B cell (primary cell): ENCODE data around the gene TTC38. TPM values are rescaled to one million over a fixed set of nuclear protein-coding genes. Genes with fewer than 3 reads are reported as not detected.

Experiments used
- ATAC-seq: fragments of 200-7000 bp; cut with Tn5 transposase; one replicate; pipeline ENCODE4 v1.10.0; 2021; ENCODE audit warnings: low read depth, mild to moderate bottlenecking, moderate number of reproducible peaks, moderate library complexity
- CTCF ChIA-PET: fragments of 350-600 bp; sonication (Branson Sonifier 250); formaldehyde crosslinking; loops from one replicate; lab custom pipeline; 2021; ENCODE audit warnings: antibody characterized with exemption, inconsistent platforms; lab: Charles Lee
- POLR2A ChIA-PET: fragments of 350-600 bp; sonication (Branson Sonifier 250); formaldehyde crosslinking; loops from one replicate; lab custom pipeline; 2021; ENCODE audit warnings: antibody characterized with exemption; lab: Charles Lee
- DNase-seq: peaks from one replicate; pipeline ENCODE4 v3.0.0; 2013
- H2AFZ ChIP-seq: 2 replicates; pipeline ENCODE4 v1.6.1; 2012; ENCODE audit warnings: mild to moderate bottlenecking, low read depth, low read length; ENCODE audit not compliant: insufficient read depth, poor library complexity, severe bottlenecking
- H3K27ac ChIP-seq, 2 donors: 1 replicate in 1 of 2; 2 replicates in 1 of 2; pipeline ENCODE4 v1.5.1; 2012 to 2013; ENCODE audit warnings: low read length in 2 of 2, mild to moderate bottlenecking in 2 of 2, moderate library complexity in 1 of 2
- H3K27me3 ChIP-seq, 4 experiments: fragments of 200-600 bp in 1 of 4; sonication (generic) in 1 of 4; replicated peaks in 1 of 4; 1 replicate in 2 of 4; 2 replicates in 2 of 4; pipeline versions ENCODE4 v1.6.1 to v1.7.0; 2013 to 2016; ENCODE audit warnings: low read length in 3 of 4, mild to moderate bottlenecking in 2 of 4, mixed read lengths in 1 of 4, moderate library complexity in 1 of 4; ENCODE audit not compliant: insufficient read depth in 4 of 4, control insufficient read depth in 3 of 4; ENCODE audit errors: control extremely low read depth in 1 of 4
- H3K36me3 ChIP-seq, 2 experiments: replicated peaks in 1 of 2; 1 replicate in 1 of 2; 2 replicates in 1 of 2; pipeline versions ENCODE4 v1.6.1 to v1.7.1; 2013; ENCODE audit warnings: low read length in 1 of 2; ENCODE audit not compliant: insufficient read depth in 2 of 2, control insufficient read depth in 1 of 2; ENCODE audit errors: control extremely low read depth in 1 of 2, extremely low read depth in 1 of 2
- H3K4me1 ChIP-seq, 2 donors: fragments of 200-600 bp in 1 of 2; sonication (generic) in 1 of 2; 1 replicate in 1 of 2; 2 replicates in 1 of 2; pipeline versions ENCODE4 v1.5.1 to v1.6.1; 2013 to 2017; ENCODE audit warnings: low read length in 2 of 2; ENCODE audit not compliant: control insufficient read depth in 2 of 2, insufficient read depth in 2 of 2
- H3K4me2 ChIP-seq: replicated peaks from 2 replicates; pipeline ENCODE3; 2012; ENCODE audit warnings: mild to moderate bottlenecking, low read depth, low read length; ENCODE audit not compliant: poor library complexity, severe bottlenecking
- H3K4me3 ChIP-seq, 5 experiments: fragments of 200-600 bp in 1 of 5; sonication (generic) in 1 of 5; 1 replicate in 3 of 5; 2 replicates in 2 of 5; pipeline versions ENCODE4 v1.5.1 to v1.7.0; 2011 to 2016; ENCODE audit warnings: low read length in 4 of 5, mild to moderate bottlenecking in 4 of 5, low read depth in 2 of 5, control low read depth in 1 of 5, moderate library complexity in 1 of 5; ENCODE audit not compliant: insufficient read depth in 1 of 5; ENCODE audit errors: control extremely low read depth in 1 of 5, extremely low read depth in 1 of 5
- H3K79me2 ChIP-seq: fragments of 200-600 bp; sonication (generic); one replicate; pipeline ENCODE4 v1.6.0; 2016; ENCODE audit warnings: low read length; ENCODE audit not compliant: control insufficient read depth, insufficient read depth
- H3K9ac ChIP-seq: fragments of 200-600 bp; sonication (generic); 2 replicates; pipeline ENCODE4 v1.6.1; 2017; ENCODE audit warnings: mild to moderate bottlenecking, low read length, moderate library complexity
- H3K9me3 ChIP-seq, 3 donors: one replicate each; pipeline versions ENCODE4 v1.6.1 to v1.7.1; 2013; ENCODE audit warnings: low read length in 2 of 3; ENCODE audit not compliant: control insufficient read depth in 2 of 3, insufficient read depth in 1 of 3; ENCODE audit errors: control extremely low read depth in 1 of 3
- H4K20me1 ChIP-seq: 2 replicates; pipeline ENCODE4 v1.6.0; 2012; ENCODE audit warnings: mild to moderate bottlenecking, low read length; ENCODE audit not compliant: insufficient read depth, control insufficient read depth, poor library complexity, severe bottlenecking
- H3K27ac Mint-ChIP-seq: one replicate; pipeline ENCODE4 v1.8.0; 2021; ENCODE audit warnings: mixed read lengths
- H3K27me3 Mint-ChIP-seq: one replicate; pipeline ENCODE4 v1.8.0; 2021; ENCODE audit warnings: mixed read lengths
- H3K4me1 Mint-ChIP-seq: one replicate; pipeline ENCODE4 v1.8.0; 2021; ENCODE audit warnings: mixed read lengths
- H3K4me3 Mint-ChIP-seq: one replicate; pipeline ENCODE4 v1.8.0; 2021; ENCODE audit warnings: mixed read lengths
- H3K9me3 Mint-ChIP-seq: one replicate; pipeline ENCODE4 v1.8.0; 2022; ENCODE audit warnings: mixed read lengths; ENCODE audit not compliant: insufficient read depth
- CTCF ChIP-seq: fragments of 200-600 bp; IDR thresholded peaks from one replicate; pipeline ENCODE4 v1.8.0; 2022; ENCODE audit warnings: antibody characterized with exemption, mild to moderate bottlenecking
- EZH2 ChIP-seq: IDR thresholded peaks from 2 replicates; pipeline ENCODE4 v1.6.1; 2012; ENCODE audit warnings: borderline replicate concordance, low read depth, mild to moderate bottlenecking, moderate library complexity, low read length; ENCODE audit not compliant: insufficient read depth, poor library complexity, severe bottlenecking
- WGBS: methylation state at CpG from one replicate; pipeline ENCODE4 v1.1.5; 2013; ENCODE audit warnings: missing lambda C conversion rate; ENCODE audit not compliant: insufficient coverage; 5-methylcytosine and 5-hydroxymethylcytosine counted together
- intact Hi-C: fragments of 100-400 bp; cut with micrococcal nuclease; formaldehyde crosslinking; loops from one replicate; pipeline ENCODE4 v1.10.0; 2022
- polyA plus RNA-seq: library from polyadenylated mRNA; depleted of rRNA; stranded (reverse); fragments of >200 nt; gene quantifications from 2 replicates; pipeline ENCODE4 v1.2.3, GENCODE V29; 2012
- total RNA-seq, 2 donors: library from RNA; stranded (reverse); fragments of 120-200 nt in 1 of 2; gene quantifications; 1 replicate in 1 of 2; 2 replicates in 1 of 2; pipeline versions ENCODE4 v1.2.3 to v1.2.4, GENCODE V29; 2013 to 2022

TTC38 gene
- total and polyA plus RNA-seq, 2 donors (not counting 1 experiment from before 2014, with no cell fraction given): 10.8 to 13.3 TPM

GRCh38 chr22:46294784-46295183 is 27.0 kb downstream of the TTC38 start:
- TF ChIP-seq EZH2 (no peak), CTCF (no peak)
- intact Hi-C loops: no loop called here
- Mint-ChIP-seq H3K9me3 (no peaks in the 10 kb centered on the region), H3K4me1 (peaks cover 49% of the 10 kb centered on the region), H3K27me3 (no peaks in the 10 kb centered on the region), H3K27ac (peak overlapping the region; percentile 99), H3K4me3 (peak overlapping the region; percentile 85)
- Histone ChIP-seq H3K36me3 (peaks cover 0 to 2% of the 10 kb centered on the region in 2 experiments), H3K9me3 (peaks cover 0 to 19% (median 0%) of the 10 kb centered on the region in 3 donors), H2AFZ (no peak overlapping the region), H3K27ac (no peak overlapping the region), H3K4me3 (no peak overlapping the region), H3K79me2 (peaks cover 5% of the 10 kb centered on the region), H3K27me3 (peaks cover 0 to 5% (median 2%) of the 10 kb centered on the region in 4 experiments), H3K4me2 (no peak overlapping the region), H3K4me1 (peaks cover 29 to 40% of the 10 kb centered on the region in 2 donors), H3K9ac (no peak overlapping the region), H4K20me1 (no peaks in the 10 kb centered on the region)
- ATAC-seq (no peak), DNase-seq (no peak)
- CTCF ChIA-PET: interaction anchor here (1.6 to 2.4 kb wide), 4 partner anchors 14 to 289 kb away, joined by 3 to 21 read pairs (median 8); no protein-coding TSS in a partner anchor
- WGBS: 96% methylated on average over 2 of the region's 2 CpGs
- POLR2A ChIA-PET: interaction anchor here (0.6 kb wide), 1 partner anchor 132 kb away, joined by 4 read pairs; no protein-coding TSS in a partner anchor

DNA sequence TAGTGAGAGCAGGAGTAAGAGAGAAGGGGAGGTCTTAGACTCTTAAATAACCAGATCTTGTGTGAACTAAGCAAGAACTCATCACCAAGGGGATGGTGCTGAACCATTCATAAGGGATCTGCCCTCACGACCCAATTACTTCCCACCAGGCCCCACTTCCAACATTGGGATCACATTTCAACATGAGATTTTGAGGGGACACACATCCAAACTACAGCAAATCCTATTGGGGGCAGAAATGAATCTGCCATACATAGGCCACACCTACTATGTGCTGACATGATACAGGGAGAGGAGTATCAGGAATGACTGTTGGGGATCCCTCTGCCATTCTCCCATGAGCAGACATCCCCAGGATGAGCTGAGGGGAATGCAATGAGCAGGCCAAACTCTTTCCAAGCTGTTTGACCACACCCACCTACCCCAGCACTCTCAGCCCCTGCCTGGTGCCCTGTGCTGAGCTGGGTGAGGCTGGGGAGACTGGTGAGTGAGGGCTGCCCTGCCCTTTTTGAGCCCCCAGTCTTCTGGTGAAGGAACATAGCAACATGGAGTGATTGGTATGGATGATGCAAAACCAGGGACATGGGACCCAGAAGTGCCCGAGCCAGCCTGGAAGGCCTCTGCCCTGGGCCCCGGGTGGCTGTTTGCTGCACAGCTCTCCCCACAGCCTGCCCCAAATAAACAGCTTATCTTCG is 27.6 kb downstream of the TTC38 start:
- intact Hi-C loops: no loop called here

More for the DNA sequence above, 27.6 kb downstream of the TTC38 start:
- Histone ChIP-seq H3K27ac (peak overlapping the region; percentile 88 to 95), H3K4me2 (peak overlapping the region; percentile 99), H3K36me3 (peaks cover 0 to 2% of the 10 kb centered on the region in 2 experiments), H3K79me2 (peaks cover 5% of the 10 kb centered on the region), H3K9me3 (peaks cover 0 to 19% (median 0%) of the 10 kb centered on the region in 3 donors), H3K27me3 (peaks cover 0 to 5% (median 2%) of the 10 kb centered on the region in 4 experiments), H2AFZ (peak overlapping the region; percentile 91), H3K4me3 (peak overlapping the region in 3 of 5 experiments; percentile 53 to 71 (median 63)), H4K20me1 (no peaks in the 10 kb centered on the region), H3K9ac (peak overlapping the region; percentile 72), H3K4me1 (peaks cover 29 to 39% of the 10 kb centered on the region in 2 donors)
- POLR2A ChIA-PET: interaction anchor here (0.6 to 1.9 kb wide), 6 partner anchors 33 to 281 kb away, joined by 3 to 11 read pairs (median 4); partner anchors contain the start of genes CDPF1 and PKDREJ
- peak overlapping the region; percentile 99 for H3K27ac Mint-ChIP-seq
- H3K4me1 Mint-ChIP-seq: peaks cover 44% of the 10 kb centered on the region
- CTCF ChIA-PET: interaction anchor here (0.6 to 2.4 kb wide), 10 partner anchors 14 to 723 kb away, joined by 3 to 21 read pairs (median 4); partner anchors contain the start of genes PPARA and TTC38
- H3K9me3 Mint-ChIP-seq: no peaks in the 10 kb centered on the region
- peak; percentile 21 for DNase-seq
- no peaks in the 10 kb centered on the region for H3K27me3 Mint-ChIP-seq
- peak overlapping the region; percentile 85 for H3K4me3 Mint-ChIP-seq
- 83% methylated on average over 4 of the region's 4 CpGs for WGBS
- no peak for ATAC-seq
- TF ChIP-seq EZH2 (no peak), CTCF (no peak)
